Stimulated activated effector memory CD8-positive, alpha-beta T cell treated with anti-CD3 and anti-CD28 coated beads, Interleukin-12 subunit alpha, Interleukin-12 subunit beta, amount 100 ng/mL, for 72 hours (primary cell): ENCODE results near the gene OR4K15.
"Not testable (repeated sequence)": the region's sequence is repeated elsewhere in the genome, so short reads cannot be mapped to it uniquely, and the experiment has no call there.

Experiments
- ATAC-seq: fragments of 150-1000 bp; cut with Tn5 transposase; 2 replicates; pipeline ENCODE4 v1.10.0; 2021
- DNase-seq, 2 donors: peaks; one replicate each; pipeline ENCODE4 v3.0.0; 2021 to 2022; ENCODE audit warnings: low spot score in 2 of 2
- H3K27ac Mint-ChIP-seq: one replicate; pipeline ENCODE4 v1.8.0; 2022; ENCODE audit warnings: mild to moderate bottlenecking, mixed read lengths
- H3K36me3 Mint-ChIP-seq: one replicate; pipeline ENCODE4 v1.8.0; 2022; ENCODE audit warnings: mild to moderate bottlenecking, mixed read lengths
- H3K4me1 Mint-ChIP-seq: one replicate; pipeline ENCODE4 v1.8.0; 2022; ENCODE audit warnings: mixed read lengths
- H3K4me3 Mint-ChIP-seq: one replicate; pipeline ENCODE4 v1.8.0; 2022; ENCODE audit warnings: mild to moderate bottlenecking, mixed read lengths
- H3K9me3 Mint-ChIP-seq: one replicate; pipeline ENCODE4 v1.8.0; 2022; ENCODE audit warnings: mixed read lengths

OR4K15 gene, protein sequence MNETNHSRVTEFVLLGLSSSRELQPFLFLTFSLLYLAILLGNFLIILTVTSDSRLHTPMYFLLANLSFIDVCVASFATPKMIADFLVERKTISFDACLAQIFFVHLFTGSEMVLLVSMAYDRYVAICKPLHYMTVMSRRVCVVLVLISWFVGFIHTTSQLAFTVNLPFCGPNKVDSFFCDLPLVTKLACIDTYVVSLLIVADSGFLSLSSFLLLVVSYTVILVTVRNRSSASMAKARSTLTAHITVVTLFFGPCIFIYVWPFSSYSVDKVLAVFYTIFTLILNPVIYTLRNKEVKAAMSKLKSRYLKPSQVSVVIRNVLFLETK

DNA sequence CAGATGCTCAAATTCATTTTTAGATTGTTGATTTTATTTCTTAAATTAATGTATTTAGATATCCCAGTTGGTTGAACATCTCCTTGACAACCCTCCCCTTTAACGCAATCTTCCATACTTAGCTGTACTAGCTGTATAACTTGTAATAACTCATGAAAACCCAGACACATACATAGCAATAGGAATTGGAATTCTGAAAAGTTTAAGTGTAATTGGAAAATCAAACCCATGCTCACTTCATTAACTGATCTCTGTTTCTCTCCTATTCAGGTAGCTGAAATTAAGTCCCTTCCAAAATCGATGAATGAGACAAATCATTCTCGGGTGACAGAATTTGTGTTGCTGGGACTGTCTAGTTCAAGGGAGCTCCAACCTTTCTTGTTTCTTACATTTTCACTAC lies at the start of gene OR4K15:
OR4K15 (plus strand) TSS at position 301 of the 400 bp plus-strand sequence; CDS start at position 301, 0 bp downstream.
- ATAC-seq, result no peak
- DNase-seq, result no peak
- Mint-ChIP-seq H3K4me1 (peaks cover 22% of the 10 kb centered on the region), H3K9me3 (peaks cover 10% of the 10 kb centered on the region), H3K27ac (peak within 1 kb of the TSS; percentile 30), H3K36me3 (no peaks in the 10 kb centered on the region), H3K4me3 (no peak within 1 kb of the TSS)

DNA sequence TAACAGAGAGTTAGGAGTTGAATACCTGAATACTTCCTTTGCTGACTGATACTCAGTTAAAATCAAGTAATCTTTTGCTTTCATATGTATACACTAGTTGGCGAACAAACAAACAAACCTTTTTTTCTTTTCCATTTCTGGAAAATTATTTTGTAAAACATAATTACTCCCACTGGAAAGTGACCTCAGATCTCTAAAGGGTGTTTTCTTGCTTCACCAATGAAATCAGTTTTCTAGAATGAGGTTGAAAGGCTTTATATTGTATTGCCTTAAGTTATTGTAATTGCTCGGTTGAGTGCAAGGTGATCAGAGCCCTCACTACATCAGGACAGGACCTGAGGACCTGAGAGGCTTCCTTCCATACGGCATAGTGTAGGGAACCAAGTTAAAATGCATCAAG lies 44.8 kb upstream of the OR4K15 start, which contains the start of gene OR4K1:
OR4K1 (plus strand) TSS at position 301 of the 400 bp plus-strand sequence. CDS start 4,750 bp downstream, outside the sequence.
- no peak for DNase-seq
- Mint-ChIP-seq H3K4me3 (no peak within 1 kb of the TSS), H3K36me3 (no peaks in the 10 kb centered on the region), H3K4me1 (no peaks in the 10 kb centered on the region), H3K27ac (no peak within 1 kb of the TSS), H3K9me3 (no peaks in the 10 kb centered on the region)
- no peak for ATAC-seq

DNA sequence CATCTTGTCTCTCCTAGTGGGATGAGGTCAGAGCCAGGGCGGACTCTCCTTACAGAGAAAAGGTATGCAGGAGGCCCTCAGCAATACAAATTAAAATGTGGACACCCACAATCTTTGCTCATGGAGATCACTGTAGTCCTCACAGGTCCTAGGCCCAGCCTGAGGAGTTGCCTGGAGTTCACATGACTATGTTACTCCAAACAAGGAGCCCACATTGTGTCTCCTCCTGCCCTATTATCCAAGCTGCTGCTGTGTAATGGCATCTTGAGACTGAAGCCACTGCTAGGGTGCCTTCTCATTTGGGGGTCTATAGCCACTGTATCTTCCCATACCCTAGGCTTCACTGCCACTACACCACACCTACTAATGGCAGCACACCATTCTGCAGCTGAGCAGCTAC lies 33.7 kb upstream of the OR4K15 start:
- Mint-ChIP-seq H3K27ac (no peak overlapping the region), H3K9me3 (peaks cover under 1% of the 10 kb centered on the region), H3K4me3 (no peak overlapping the region), H3K36me3 (no peaks in the 10 kb centered on the region), H3K4me1 (peaks cover 2% of the 10 kb centered on the region)
- DNase-seq (no peak), ATAC-seq (peak; percentile 24)

DNA sequence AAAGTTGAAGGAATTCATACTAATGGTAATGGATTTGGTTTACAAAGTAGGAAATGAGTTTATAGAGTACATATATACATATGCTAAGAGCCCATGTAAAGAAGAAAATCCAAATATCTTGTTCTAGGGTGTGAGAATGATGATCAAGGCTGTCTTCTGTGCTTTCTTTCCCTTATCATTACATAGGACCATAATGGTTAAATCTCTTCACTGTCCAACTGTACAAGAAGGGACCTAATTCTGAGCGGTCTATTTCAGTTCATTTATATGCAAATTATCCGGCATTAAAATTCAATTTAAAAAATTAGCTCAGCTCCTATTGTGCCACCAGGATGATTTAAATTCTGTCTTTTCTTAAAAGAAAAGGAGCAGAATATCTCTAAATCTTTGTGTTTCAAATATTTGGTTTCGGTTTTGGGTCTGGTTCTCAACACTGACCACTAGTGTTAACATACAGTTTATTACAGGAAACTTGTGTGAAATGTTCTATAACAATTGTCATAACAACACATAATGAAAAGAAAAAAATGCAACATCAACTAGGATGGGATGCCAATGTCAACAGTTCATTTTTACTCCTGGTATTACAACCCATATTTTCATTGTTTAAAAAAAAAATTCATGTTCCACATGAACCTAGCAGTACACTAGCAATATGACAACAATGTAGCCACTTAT lies 27.8 kb upstream of the OR4K15 start:
- no peaks in the 10 kb centered on the region for H3K36me3 Mint-ChIP-seq
- peaks cover 5% of the 10 kb centered on the region for H3K4me1 Mint-ChIP-seq
- ATAC-seq (no peak), DNase-seq (no peak)
- H3K27ac Mint-ChIP-seq, result no peak overlapping the region
- H3K4me3 Mint-ChIP-seq, result no peak overlapping the region
- peaks cover 3% of the 10 kb centered on the region for H3K9me3 Mint-ChIP-seq

DNA sequence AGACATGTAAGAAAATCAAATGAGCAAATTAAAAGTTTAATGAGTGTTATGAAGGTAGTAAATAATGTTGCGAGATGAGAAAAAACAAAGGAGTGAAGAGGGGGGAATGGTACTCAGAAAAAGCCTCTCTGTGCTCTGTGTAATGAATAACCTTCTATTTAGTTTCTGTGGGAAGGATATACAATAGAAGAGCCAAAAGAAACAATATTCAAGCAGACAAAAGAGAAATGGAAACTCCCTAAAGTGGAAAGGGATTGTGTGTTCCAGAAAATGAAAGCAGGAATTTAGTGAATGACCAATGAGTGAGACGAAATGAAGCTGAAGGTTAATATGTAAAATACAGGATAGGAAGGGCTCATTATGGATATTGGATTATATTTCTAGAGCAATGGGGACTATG lies 26.2 kb upstream of the OR4K15 start:
- ATAC-seq (no peak), DNase-seq (no peak)
- no peak overlapping the region for H3K4me3 Mint-ChIP-seq
- H3K9me3 Mint-ChIP-seq, result peaks cover 3% of the 10 kb centered on the region
- H3K27ac Mint-ChIP-seq, result no peak overlapping the region
- no peaks in the 10 kb centered on the region for H3K36me3 Mint-ChIP-seq
- peaks cover 5% of the 10 kb centered on the region for H3K4me1 Mint-ChIP-seq

DNA sequence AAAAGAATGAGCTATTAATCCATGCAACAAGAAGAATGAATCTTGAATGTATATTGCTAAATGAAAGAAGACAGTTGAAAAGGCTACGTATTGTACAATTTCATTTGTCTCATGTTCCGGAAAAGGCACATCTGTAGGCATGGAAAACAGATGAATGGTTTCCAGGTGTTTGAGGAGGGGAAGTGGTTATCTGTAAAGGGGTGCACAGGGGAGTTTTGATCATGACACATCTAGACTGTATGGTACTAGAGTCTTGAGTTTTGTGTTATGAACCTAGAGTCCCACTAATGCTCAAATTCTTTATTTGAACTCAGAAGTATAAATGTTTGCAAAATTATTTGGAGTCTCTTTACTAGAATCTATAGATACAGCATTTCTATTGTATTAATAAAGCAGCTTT lies 5.7 kb upstream of the OR4K15 start:
- H3K4me3 Mint-ChIP-seq, DNase-seq, H3K36me3 Mint-ChIP-seq, H3K9me3 Mint-ChIP-seq, H3K27ac Mint-ChIP-seq, H3K4me1 Mint-ChIP-seq, ATAC-seq: not testable (repeated sequence)

DNA sequence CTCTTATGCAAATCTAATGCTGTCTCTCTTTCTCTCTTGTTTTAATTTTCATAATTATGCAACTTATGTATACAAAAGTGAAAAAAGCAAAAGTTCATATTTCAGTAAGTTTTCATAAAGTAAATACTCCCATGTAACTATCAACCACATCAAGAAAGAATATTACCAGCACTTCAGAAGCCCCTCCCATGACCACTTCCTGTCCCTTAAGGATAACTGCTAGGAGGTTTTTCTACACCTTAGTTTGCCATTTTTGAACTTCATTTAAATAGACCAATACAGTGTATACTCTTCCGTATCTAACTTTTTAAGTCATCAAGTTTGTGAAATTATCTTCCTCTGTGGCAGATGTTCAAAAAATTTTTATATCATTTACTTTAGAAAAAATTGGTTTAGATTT lies 547 bp upstream of the OR4K15 start:
- Mint-ChIP-seq H3K4me3 (no peak overlapping the region), H3K27ac (peak overlapping the region; percentile 30), H3K4me1 (peaks cover 19% of the 10 kb centered on the region), H3K9me3 (peaks cover 10% of the 10 kb centered on the region), H3K36me3 (no peaks in the 10 kb centered on the region)
- ATAC-seq (no peak), DNase-seq (no peak)

DNA sequence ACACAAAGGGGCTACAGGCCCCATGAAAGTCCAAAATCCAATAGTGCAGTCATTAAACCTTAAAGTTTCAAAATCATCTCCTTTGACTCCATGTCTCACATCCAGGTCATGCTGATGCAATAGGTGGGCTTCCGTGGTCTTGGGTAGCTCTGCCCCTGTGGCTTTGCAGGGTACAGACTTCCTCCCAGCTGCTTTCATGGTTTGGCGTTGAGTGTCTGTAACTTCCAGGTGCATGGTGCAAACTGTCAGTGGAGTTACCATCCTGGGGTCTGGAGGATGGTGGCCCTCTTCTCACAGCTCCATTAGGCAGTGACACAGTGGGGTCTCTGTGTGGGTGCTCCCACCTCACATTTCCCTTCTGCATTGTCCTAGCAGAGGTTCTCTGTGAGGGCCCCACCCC lies 18.0 kb downstream of the OR4K15 start:
- H3K36me3 Mint-ChIP-seq, result no peaks in the 10 kb centered on the region
- no peak overlapping the region for H3K27ac Mint-ChIP-seq
- no peak for ATAC-seq
- no peaks in the 10 kb centered on the region for H3K4me1 Mint-ChIP-seq
- DNase-seq, result no peak
- no peak overlapping the region for H3K4me3 Mint-ChIP-seq
- peaks cover 5% of the 10 kb centered on the region for H3K9me3 Mint-ChIP-seq

DNA sequence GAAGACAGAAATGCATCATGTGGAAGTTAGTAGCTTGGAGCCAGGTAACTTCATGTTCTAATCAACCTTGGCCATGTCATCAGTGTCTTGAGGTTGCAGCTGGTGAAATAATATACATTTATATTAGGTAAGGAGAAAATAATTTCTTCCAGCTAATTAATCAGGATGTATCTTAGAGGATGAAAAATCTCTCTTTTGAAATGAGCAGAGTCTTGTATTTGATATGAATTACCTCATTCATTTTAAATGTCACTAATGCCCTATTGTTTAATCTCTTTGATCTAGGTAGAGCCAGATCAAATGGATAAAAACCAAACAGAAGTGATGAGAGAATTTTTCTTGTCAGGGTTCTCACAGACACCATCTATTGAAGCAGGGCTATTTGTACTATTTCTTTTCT lies 26.5 kb downstream of the OR4K15 start, which contains the start of gene OR4Q2:
OR4Q2 (plus strand) TSS at position 301 of the 400 bp plus-strand sequence.
- Mint-ChIP-seq H3K4me1 (no peaks in the 10 kb centered on the region), H3K36me3 (no peaks in the 10 kb centered on the region), H3K9me3 (peaks cover 4% of the 10 kb centered on the region), H3K4me3 (no peak within 1 kb of the TSS), H3K27ac (no peak within 1 kb of the TSS)
- ATAC-seq, result no peak
- no peak for DNase-seq

DNA sequence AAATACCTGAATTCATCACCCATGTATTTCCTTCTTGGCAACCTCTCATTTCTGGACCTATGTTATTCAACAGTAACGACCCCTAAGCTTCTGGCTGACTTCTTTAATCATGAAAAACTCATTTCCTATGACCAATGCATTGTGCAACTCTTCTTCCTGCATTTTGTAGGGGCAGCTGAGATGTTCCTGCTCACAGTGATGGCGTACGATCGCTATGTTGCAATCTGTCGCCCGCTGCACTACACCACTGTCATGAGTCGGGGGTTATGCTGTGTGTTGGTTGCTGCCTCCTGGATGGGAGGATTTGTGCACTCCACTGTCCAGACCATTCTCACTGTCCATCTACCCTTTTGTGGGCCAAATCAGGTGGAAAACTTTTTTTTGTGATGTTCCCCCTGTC lies 26.9 kb downstream of the OR4K15 start:
- Mint-ChIP-seq H3K4me1 (no peaks in the 10 kb centered on the region), H3K36me3 (no peaks in the 10 kb centered on the region), H3K27ac (no peak overlapping the region), H3K9me3 (peaks cover 4% of the 10 kb centered on the region), H3K4me3 (no peak overlapping the region)
- DNase-seq (no peak), ATAC-seq (no peak)

DNA sequence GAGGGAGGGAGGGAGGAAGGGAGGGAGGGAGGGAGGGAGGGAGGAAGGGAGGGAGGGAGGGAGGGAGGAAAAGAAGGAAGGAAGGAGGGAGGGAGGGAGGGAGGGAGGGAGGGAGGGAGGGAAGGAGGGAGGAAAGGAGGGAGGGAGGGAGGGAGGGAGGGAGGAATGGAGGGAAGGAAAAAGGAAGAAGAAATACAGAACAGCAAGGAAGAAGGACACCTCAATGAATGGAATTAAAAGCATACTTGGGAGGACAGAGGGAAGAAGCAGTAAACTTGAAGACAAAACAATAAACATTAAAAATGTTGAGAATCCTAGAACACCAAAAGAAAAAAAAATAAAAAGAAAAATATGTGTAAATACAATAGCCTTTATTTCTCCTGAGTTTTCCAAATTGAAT lies 32.8 kb downstream of the OR4K15 start:
- peaks cover 7% of the 10 kb centered on the region for H3K9me3 Mint-ChIP-seq
- H3K4me3 Mint-ChIP-seq, result no peak overlapping the region
- no peaks in the 10 kb centered on the region for H3K4me1 Mint-ChIP-seq
- no peak overlapping the region for H3K27ac Mint-ChIP-seq
- ATAC-seq, result no peak
- H3K36me3 Mint-ChIP-seq, result no peaks in the 10 kb centered on the region
- no peak for DNase-seq

DNA sequence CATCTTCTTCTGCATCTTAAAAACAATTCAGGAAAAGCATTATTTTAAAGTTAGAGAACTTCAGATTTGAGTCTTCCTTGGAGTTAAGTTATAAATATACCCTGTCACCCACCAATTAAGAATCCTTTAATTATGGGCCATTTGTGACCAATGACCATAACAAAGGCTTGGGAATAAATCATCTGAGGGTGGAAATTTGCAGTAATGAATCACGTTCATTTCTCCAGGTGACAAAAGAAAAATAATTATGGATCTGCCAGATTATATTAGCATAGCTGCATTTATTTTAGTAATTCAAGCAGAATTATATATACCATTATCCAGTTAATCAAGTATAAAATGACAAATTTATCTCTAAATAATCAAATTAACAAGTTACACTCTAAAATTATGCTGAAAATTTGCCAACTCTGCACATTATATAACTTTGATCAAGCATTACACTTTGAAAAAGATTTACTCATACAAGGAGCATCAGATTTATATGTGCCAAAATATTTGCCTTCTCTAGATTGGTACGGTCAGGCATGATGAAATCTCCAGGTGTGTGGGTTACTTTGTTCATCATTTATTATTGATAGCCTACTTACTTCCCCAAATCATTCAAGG lies 44.0 kb downstream of the OR4K15 start, which contains the start of gene OR4K14:
OR4K14 (minus strand) TSS at position 51 of the 609 bp plus-strand sequence. CDS start 4,114 bp downstream, outside the sequence.
- Mint-ChIP-seq H3K27ac (no peak within 1 kb of the TSS), H3K9me3 (peaks cover under 1% of the 10 kb centered on the region), H3K4me1 (no peaks in the 10 kb centered on the region), H3K36me3 (no peaks in the 10 kb centered on the region), H3K4me3 (no peak within 1 kb of the TSS)
- DNase-seq (no peak), ATAC-seq (no peak)
